BLaER1 treated with 17β-estradiol and CSF1 and Interleukin-3, amounts not matched to agents 10 nM and 100 nM (cell line): ENCODE data around the gene KCNIP4.

ENCODE experiments used
- H3K27ac ChIP-seq, 11 experiments: shearing (Covaris generic); formaldehyde crosslinking; 2 replicates each; pipeline ENCODE4 v1.8.1; 2022
- H3K27me3 ChIP-seq, 11 experiments: shearing (Covaris generic); formaldehyde crosslinking; 2 replicates each; pipeline ENCODE4 v1.8.1; 2022
- H3K36me3 ChIP-seq, 11 experiments: shearing (Covaris generic); formaldehyde crosslinking; 2 replicates each; pipeline ENCODE4 v1.8.1; 2022
- H3K4me1 ChIP-seq, 10 experiments: shearing (Covaris generic); formaldehyde crosslinking; 2 replicates each; pipeline ENCODE4 v1.8.1; 2022
- H3K4me2 ChIP-seq, 11 experiments: shearing (Covaris generic); formaldehyde crosslinking; 2 replicates each; pipeline ENCODE4 v1.8.1; 2022
- H3K4me3 ChIP-seq, 10 experiments: shearing (Covaris generic); formaldehyde crosslinking; 2 replicates each; pipeline ENCODE4 v1.8.1; 2022
- H3K9ac ChIP-seq, 11 experiments: shearing (Covaris generic); formaldehyde crosslinking; 2 replicates each; pipeline ENCODE4 v1.8.1; 2022
- H3K9me3 ChIP-seq, 11 experiments: shearing (Covaris generic); formaldehyde crosslinking; replicated peaks in 1 of 11; 2 replicates each; pipeline ENCODE4 v1.8.1; 2022
- H4K20me1 ChIP-seq, 11 experiments: shearing (Covaris generic); formaldehyde crosslinking; 2 replicates each; pipeline ENCODE4 v1.8.1; 2022
- Cebpa-rat ChIP-seq, 11 experiments: shearing (Covaris generic); IDR thresholded peaks; 2 replicates each; pipeline ENCODE4 v1.8.1; 2022

KCNIP4 gene

DNA sequence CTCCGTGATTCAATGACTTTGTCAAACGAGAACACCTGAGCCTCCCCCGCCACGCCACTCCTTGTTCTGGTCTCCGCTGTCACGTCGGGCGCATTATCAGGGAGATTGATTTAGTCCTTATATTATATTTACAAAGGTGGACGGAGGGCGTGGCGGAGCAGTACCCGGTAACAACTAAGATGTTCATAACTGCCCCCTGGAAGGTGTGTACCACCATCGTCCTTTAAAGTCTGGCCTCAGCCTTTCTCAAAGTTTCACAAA is 964.1 kb downstream of the KCNIP4 start:
- Histone ChIP-seq H3K27me3 (no peaks in the 10 kb centered on the region), H4K20me1 (no peaks in the 10 kb centered on the region), H3K27ac (no peak overlapping the region), H3K9ac (no peak overlapping the region), H3K4me2 (no peak overlapping the region), H3K4me3 (no peak overlapping the region), H3K9me3 (no peaks in the 10 kb centered on the region), H3K36me3 (no peaks in the 10 kb centered on the region), H3K4me1 (no peaks in the 10 kb centered on the region)
- TF ChIP-seq Cebpa-rat (IDR thresholded peaks at IDR 0.05), result no peak

DNA sequence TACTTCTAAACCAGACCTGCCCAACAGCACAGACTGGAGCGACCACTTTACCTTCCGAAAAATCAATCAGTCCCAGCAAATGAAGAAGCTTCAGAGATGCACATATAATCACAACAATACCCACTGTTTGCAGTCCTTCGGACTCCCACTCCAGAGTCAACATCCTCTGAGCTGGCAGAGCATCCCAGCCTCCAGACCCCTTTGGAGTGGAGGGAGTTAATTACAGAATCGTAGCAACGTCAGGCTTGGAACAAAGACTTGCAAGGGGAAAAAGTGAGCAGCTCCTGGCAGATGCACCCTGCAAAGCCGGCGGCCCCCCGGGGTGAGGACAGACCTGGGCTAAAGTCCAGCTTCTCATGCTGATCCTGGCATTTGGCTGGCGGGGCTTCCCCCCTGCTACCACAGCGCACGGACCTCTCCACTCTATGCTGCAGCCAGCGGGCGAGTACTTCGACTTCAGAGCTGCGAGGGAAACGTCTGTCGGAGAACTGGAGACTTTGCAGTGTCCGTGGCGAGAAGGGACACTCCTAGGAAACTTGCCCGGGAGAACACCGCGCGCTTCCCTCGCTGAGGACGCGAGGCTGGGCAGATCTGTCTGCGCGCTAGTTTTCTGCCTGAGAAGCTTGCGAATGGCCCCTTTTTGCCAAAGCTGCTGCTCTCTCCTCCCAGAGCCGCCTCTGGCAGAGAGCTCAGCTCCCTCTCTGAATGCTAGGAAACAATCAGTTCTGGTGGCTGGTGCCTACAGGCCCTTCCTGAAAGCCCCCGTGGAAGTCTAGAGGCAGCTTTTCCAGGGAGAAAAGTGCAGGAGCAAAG is 964.6 kb downstream of the KCNIP4 start:
- Histone ChIP-seq H3K4me3 (no peak overlapping the region), H3K4me2 (no peak overlapping the region), H4K20me1 (no peaks in the 10 kb centered on the region), H3K27ac (no peak overlapping the region), H3K36me3 (no peaks in the 10 kb centered on the region), H3K9me3 (no peaks in the 10 kb centered on the region), H3K4me1 (no peaks in the 10 kb centered on the region), H3K9ac (no peak overlapping the region), H3K27me3 (no peaks in the 10 kb centered on the region)
- TF ChIP-seq Cebpa-rat (IDR thresholded peaks at IDR 0.05), result no peak

DNA sequence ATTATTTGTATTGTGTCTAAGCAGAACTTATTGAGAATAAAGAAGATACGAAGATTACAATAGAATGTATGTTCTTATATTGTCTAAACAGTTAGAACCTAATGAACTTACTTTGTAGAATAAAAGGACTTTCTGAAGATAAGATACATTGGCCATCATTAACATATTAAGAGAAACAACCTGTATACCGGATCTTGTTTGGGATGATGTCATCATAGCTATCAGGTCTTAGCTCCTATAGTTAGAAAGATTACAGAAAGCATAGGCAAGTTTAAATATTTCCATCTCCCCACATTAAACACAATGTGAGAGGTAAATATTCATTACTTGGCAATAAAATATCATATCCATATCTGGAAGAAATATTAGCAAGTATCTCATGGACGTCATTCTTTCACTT is 966.0 kb downstream of the KCNIP4 start:
- no peak for TF ChIP-seq Cebpa-rat (IDR thresholded peaks at IDR 0.05)
- Histone ChIP-seq H3K27me3 (no peaks in the 10 kb centered on the region), H3K27ac (no peak overlapping the region), H4K20me1 (no peaks in the 10 kb centered on the region), H3K9ac (no peak overlapping the region), H3K4me2 (no peak overlapping the region), H3K4me1 (no peaks in the 10 kb centered on the region), H3K36me3 (no peaks in the 10 kb centered on the region), H3K4me3 (no peak overlapping the region), H3K9me3 (no peaks in the 10 kb centered on the region)

DNA sequence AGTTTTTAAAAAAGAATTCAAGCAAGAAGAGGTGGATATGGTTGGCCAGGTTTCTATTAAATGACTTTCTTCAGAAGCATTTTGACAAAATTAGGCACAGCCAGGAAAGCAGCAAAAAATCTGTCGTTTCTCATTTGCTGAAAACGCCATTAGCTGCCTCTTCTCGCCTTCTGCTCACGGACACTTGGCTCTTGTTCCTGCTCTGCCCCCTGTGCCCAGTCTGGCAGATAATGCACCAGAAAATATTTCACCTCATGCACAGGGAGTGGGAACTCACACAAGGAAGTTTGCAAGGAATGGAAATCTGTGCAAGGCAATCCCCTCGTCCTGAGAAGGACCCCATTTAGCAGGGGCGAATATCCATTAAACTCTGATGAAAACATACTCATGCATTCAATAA is 988.3 kb downstream of the KCNIP4 start:
- Histone ChIP-seq H3K4me2 (no peak overlapping the region), H3K9ac (no peak overlapping the region), H3K27ac (no peak overlapping the region), H3K36me3 (no peaks in the 10 kb centered on the region), H4K20me1 (no peaks in the 10 kb centered on the region), H3K27me3 (no peaks in the 10 kb centered on the region), H3K4me1 (no peaks in the 10 kb centered on the region), H3K4me3 (no peak overlapping the region), H3K9me3 (no peaks in the 10 kb centered on the region)
- TF ChIP-seq Cebpa-rat (IDR thresholded peaks at IDR 0.05), result no peak

GRCh38 chr4:20954541-20954940 is 994.0 kb downstream of the KCNIP4 start:
- TF ChIP-seq Cebpa-rat (IDR thresholded peaks at IDR 0.05), result no peak
- no peak overlapping the region for H3K27ac ChIP-seq
- H3K4me2 ChIP-seq, result no peak overlapping the region
- no peaks in the 10 kb centered on the region for H3K4me1 ChIP-seq
- H3K9me3 ChIP-seq, result no peaks in the 10 kb centered on the region
- H3K9ac ChIP-seq, result no peak overlapping the region
- no peaks in the 10 kb centered on the region for H4K20me1 ChIP-seq
- no peaks in the 10 kb centered on the region for H3K36me3 ChIP-seq
- H3K4me3 ChIP-seq, result no peak overlapping the region
- H3K27me3 ChIP-seq, result no peaks in the 10 kb centered on the region

DNA sequence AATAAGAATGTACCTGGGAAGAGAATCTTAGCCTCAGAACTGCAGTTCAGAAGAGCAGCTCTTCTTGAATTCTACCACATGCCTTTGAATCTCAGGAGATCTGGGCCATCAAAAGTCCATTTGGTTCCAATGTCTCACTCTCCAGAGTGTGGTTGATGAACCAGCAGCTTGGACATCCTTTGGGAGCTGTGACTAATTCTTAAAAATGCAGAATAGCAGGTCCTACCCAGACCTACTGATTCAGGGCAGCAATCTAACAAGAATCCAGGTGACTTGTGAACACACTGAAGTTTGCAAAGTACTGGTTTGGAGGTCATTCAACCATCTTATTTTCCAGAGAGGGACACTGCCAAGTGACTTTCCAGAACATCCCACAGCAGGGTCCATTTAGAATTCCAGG is 1003.6 kb downstream of the KCNIP4 start:
- H4K20me1 ChIP-seq, result no peaks in the 10 kb centered on the region
- no peak for TF ChIP-seq Cebpa-rat (IDR thresholded peaks at IDR 0.05)
- no peak overlapping the region; a peak in 1 of 22 replicates for H3K4me2 ChIP-seq
- no peak overlapping the region for H3K27ac ChIP-seq
- no peaks in the 10 kb centered on the region for H3K36me3 ChIP-seq
- no peaks in the 10 kb centered on the region for H3K9me3 ChIP-seq
- no peaks in the 10 kb centered on the region for H3K27me3 ChIP-seq
- peaks cover 0 to 5% (median 0%) of the 10 kb centered on the region in 10 experiments; a peak in 2 of 20 replicates for H3K4me1 ChIP-seq
- H3K9ac ChIP-seq, result no peak overlapping the region
- H3K4me3 ChIP-seq, result no peak overlapping the region

DNA sequence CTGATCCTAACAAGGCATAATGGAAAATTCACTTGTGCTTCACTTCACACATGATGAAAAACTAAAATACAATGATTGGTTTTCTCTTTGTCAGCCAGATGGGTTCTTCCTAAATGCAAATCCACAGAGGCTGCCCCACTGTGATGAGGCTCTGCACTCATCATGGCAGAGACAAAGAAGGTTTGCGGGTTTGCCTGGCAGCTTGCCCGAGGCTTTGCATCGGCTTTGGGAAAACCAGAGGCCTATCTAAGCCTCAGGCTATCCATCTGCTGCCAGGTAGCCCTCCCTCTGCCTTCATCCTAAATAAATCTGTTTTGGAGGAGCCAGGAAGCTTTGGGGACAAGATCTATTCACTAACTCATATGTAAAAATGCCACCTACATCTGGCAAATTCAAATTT is 1004.1 kb downstream of the KCNIP4 start:
- Histone ChIP-seq H3K9me3 (no peaks in the 10 kb centered on the region), H3K4me1 (peaks cover 0 to 5% (median 0%) of the 10 kb centered on the region in 10 experiments; a peak in 2 of 20 replicates), H3K4me2 (no peak overlapping the region), H3K9ac (no peak overlapping the region), H3K36me3 (no peaks in the 10 kb centered on the region), H3K27me3 (no peaks in the 10 kb centered on the region), H3K27ac (no peak overlapping the region), H3K4me3 (no peak overlapping the region), H4K20me1 (no peaks in the 10 kb centered on the region)
- no peak for TF ChIP-seq Cebpa-rat (IDR thresholded peaks at IDR 0.05)

DNA sequence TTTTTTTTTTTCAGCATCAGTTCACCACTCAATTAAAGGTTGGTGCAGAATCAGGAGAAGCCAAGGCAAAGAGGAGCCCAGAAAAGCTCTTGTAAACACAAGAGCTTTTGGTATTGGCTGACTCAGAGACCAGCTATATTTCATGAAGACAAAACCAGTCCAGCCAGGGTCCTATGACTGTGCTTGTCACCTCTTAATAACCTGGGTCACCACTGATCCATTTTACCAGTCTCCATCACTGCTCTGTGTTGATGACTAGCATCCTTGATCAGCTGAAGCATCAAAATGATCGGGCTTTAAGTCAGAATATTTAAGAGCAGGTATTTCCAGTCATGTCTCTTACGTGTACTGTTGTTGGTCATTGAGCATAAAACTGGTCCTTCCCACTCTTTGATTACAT is 1010.4 kb downstream of the KCNIP4 start:
- H3K9me3 ChIP-seq, result no peaks in the 10 kb centered on the region
- H3K4me1 ChIP-seq, result no peaks in the 10 kb centered on the region
- H3K27me3 ChIP-seq, result no peaks in the 10 kb centered on the region
- no peak overlapping the region for H3K4me2 ChIP-seq
- no peak overlapping the region for H3K9ac ChIP-seq
- no peaks in the 10 kb centered on the region for H4K20me1 ChIP-seq
- no peak overlapping the region for H3K27ac ChIP-seq
- H3K36me3 ChIP-seq, result no peaks in the 10 kb centered on the region
- no peak for TF ChIP-seq Cebpa-rat (IDR thresholded peaks at IDR 0.05)
- no peak overlapping the region for H3K4me3 ChIP-seq

- Histone ChIP-seq H3K36me3 (no peaks in the 10 kb centered on the region), H3K27ac (no peak overlapping the region), H3K4me3 (no peak overlapping the region), H3K9me3 (no peaks in the 10 kb centered on the region), H3K4me1 (no peaks in the 10 kb centered on the region), H3K9ac (no peak overlapping the region), H3K27me3 (no peaks in the 10 kb centered on the region), H4K20me1 (no peaks in the 10 kb centered on the region), H3K4me2 (no peak overlapping the region)
- no peak for TF ChIP-seq Cebpa-rat (IDR thresholded peaks at IDR 0.05)
Observed at GRCh38 chr4:20926529-20926928, 1022.0 kb downstream of the KCNIP4 start.

GRCh38 chr4:20925176-20925575 is 1023.4 kb downstream of the KCNIP4 start:
- TF ChIP-seq Cebpa-rat (IDR thresholded peaks at IDR 0.05), result no peak
- no peaks in the 10 kb centered on the region for H3K9me3 ChIP-seq
- H3K27me3 ChIP-seq, result no peaks in the 10 kb centered on the region
- H3K4me1 ChIP-seq, result no peaks in the 10 kb centered on the region
- no peak overlapping the region for H3K9ac ChIP-seq
- no peak overlapping the region for H3K27ac ChIP-seq
- H3K4me2 ChIP-seq, result no peak overlapping the region
- H4K20me1 ChIP-seq, result no peaks in the 10 kb centered on the region
- H3K36me3 ChIP-seq, result no peaks in the 10 kb centered on the region
- no peak overlapping the region for H3K4me3 ChIP-seq
